ENCODE measurements around the gene NPHP4.

Gene NPHP4

GRCh38 chr1:5968161-5968736 is 24.0 kb downstream of the NPHP4 start:
- no peak for DNase-seq

DNA sequence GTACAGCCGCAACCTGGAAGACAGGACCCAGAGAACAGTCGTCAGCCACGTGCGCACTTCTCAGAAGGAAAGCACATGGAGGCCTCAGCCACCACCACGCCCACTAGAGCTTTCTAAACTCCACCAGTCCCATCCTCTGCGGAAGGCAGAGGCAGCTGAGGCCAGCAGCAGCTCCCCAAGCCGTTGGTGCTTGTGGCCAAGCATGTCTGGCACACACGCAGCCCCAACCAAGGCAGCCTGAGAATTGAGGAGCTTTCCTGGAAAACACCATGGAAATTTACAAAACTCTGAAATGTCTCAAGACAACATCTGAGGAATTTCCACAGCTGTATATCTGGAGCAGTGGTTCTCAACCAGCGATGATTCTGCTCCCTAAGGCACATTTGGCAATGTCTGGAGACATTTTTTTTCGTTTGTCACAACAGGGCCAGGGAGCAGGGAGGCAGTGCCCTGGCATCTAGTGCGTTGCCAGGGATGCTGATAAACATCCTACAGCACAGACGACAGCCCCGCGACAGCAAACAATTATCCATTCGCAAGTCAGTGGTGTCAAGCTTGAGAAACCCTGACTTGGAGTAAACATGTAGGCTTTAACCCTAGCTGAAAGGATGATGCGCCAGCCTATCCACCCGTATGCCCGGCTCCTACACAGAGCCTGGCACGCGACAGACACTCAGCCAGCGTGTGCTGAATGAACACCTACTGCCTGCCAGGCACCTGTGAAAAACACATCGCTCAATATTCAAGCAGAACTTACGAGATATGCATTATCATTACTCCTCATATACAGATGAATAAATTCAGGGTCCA is 24.7 kb downstream of the NPHP4 start:
- DNase-seq: no peak

DNA sequence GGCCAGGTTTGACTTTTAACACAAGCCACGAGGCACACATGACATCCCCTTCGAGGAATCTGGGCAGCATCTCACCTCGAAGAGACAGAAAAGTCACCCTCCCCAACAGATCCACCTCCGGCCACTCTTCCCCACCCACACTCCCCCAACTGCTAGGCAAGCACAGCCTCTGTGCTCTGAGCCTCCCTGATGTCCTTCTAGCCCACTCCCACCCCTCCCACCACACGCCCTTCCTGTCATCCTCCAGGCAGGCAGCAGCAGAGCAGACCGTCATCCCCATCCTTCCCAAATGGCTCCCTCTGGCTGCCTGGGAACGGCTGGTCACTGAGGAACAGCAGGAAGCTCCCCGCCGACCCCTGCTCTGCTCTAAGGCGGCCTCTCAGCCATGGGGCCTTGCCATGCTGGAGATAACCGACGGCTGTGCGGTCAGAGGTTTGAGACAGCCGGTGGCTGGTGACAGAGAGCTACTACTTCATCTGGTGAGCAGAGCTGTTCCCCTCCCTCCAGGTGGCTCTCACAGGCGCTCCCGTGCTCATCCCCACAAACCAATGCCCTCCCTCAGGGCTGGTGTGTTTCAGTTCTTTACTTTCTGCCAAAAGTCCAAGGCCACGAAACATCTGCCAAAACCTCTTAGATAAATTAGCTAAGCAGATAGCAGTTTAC is 25.6 kb downstream of the NPHP4 start:
- no peak for DNase-seq

DNA sequence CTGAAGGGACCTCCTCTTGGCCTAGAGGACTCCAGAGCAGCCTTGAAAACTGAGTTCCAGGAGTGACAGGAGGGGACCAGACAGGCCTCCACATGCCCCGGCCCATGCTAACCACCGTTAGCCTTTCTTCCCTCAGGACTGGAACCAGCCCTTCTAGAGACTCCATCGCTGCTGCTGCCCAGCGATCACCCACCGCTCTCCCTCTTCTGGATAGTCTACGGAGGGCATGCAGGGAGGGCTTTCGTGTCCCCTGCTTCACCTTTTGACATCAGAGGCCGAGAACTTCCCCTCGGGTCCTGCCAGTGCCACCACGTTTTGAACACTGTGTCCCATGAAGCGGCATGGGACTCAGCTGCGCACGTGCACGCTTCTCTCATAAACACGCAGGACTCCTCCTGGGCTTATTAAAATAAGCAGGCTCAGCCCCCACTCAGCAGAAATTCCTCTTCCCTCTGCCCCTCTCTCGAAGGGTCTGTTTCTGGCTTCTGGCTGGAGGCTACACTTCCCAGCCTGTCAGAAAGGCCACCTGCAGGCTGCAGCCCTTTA is 26.6 kb downstream of the NPHP4 start:
- no peak for DNase-seq

GRCh38 chr1:5962265-5963105 is 29.7 kb downstream of the NPHP4 start:
- DNase-seq: no peak

DNA sequence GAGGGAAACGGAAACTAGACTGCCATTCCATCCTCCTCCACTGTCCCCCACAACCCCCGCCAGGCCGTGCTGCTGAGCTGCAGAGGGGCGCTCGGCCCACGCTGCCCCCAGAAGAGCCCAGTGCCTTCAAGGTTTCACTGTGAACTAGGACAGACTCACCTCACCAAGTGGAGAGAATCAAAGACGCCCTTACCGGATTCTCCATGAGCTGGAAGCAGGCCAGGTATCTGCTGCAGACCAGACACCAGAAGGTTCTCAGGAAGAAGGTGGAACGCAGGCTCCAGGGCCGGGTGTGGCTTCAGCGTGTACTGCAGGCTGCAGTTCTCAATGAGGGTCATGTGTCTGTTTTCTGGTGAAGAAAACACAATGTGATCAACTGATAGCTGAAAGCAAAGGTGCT is 30.6 kb downstream of the NPHP4 start:
- peak; percentile 21 for DNase-seq

- DNase-seq: no peak
Measured at GRCh38 chr1:5960336-5960735, 31.9 kb downstream of the NPHP4 start.

DNA sequence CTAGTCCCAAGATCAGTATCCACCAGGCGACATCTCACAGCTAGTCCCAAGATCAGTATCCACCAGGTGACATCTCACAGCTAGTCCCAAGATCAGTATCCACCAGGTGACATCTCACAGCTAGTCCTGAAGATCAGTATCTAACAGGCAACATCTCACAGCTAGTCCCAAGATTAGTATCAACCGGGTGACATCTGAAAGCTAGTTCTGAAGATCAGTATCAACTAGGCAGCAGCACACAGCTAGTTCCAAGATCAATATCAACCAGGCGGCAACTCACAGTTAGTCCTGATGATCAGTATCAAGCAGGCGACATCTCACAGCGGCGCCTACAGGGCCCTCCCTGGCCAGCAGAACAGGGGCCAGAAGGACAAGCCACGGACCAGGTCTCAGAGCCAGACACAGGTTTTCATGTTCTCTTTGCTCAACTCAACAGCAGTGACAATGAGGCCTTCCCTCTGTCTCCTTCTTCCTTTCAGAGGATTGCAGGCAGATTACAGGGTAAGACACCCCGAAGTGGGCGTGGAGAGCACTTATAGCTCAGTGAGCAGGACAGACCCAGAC is 32.5 kb downstream of the NPHP4 start:
- no peak for DNase-seq

- DNase-seq: no peak
Measured at GRCh38 chr1:5959087-5959486, 33.1 kb downstream of the NPHP4 start.

DNA sequence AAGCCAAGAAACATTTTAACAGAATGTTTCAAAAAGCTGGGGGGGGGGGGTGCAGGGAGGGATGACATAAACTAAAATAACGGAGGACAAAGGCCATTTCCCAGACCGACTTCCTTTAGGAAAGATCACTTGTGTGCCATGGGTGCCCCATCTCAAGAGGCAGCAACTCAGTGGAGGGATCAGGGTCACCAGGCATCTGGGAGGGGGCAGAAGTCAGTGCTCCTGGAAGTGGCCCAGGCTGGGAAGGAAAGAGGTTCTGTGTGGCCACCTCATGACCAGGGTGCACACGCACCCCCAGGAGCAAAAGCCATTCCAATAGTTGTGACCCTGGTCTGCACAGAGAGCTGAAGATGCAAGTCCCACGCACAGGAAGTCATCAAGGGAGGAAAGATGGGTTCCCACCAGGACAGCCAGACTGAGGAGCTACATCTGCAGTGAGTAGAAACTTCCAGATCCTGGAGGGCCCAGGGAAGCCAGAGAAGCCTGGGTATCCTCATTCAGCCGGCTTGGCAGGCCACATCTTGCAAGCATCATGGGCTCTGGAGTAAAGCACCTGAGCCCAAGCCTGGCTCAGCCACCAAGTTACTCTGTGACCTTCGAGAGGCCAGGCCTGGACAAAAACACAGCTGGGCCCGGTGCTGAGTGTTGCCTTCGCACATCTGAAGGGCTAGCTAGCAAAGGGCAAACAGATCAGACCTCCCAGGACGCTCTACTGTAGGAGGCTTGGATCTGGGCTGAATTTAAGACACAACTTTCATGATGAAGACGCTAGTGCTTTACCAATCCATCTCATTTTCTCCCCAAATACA is 36.0 kb downstream of the NPHP4 start:
- no peak for DNase-seq

DNA sequence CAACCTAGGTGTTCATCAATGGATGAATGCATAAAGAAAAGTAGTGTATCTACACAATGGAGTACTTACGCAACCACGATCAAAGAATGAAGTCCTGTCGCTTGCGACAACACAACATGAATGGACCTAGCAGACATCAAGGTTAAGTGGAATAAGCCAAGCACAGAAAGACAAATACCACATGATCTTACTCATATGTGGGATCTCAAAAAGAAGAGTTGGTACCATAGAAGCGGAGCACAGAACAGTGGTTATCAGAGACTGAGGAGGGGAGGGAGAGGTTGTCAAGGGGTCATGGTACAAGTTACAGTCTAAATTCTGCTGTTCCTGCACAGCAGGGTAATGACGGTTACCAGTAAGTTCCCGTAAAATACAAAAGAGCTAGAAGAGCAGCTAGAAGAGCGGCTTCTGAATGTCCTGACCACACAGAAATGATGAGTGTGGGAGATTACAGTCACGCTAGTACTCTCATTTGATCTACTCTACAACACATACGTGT is 36.7 kb downstream of the NPHP4 start:
- no peak for DNase-seq

DNA sequence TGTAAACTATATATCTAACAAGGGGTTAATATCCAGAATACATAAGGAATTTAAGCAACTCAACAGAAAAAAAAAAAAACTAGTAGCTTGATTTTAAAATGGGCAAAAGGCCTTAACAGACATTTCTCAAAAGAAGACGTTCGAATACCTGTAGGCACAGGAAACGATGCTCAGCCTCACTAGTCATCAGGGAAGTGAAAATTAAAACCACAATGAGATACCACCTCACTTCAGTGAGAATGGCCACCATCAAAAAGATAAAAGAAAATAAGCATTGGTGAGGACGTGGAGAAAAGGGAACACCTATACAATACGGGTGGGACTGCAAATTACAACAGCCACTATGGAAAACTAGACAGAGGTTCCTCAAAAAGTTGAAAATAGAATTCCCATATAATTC is 37.3 kb downstream of the NPHP4 start:
- no peak for DNase-seq

GRCh38 chr1:5953386-5953785 is 38.8 kb downstream of the NPHP4 start:
- no peak for DNase-seq

GRCh38 chr1:5951846-5952410 is 40.3 kb downstream of the NPHP4 start:
- DNase-seq: no peak

DNA sequence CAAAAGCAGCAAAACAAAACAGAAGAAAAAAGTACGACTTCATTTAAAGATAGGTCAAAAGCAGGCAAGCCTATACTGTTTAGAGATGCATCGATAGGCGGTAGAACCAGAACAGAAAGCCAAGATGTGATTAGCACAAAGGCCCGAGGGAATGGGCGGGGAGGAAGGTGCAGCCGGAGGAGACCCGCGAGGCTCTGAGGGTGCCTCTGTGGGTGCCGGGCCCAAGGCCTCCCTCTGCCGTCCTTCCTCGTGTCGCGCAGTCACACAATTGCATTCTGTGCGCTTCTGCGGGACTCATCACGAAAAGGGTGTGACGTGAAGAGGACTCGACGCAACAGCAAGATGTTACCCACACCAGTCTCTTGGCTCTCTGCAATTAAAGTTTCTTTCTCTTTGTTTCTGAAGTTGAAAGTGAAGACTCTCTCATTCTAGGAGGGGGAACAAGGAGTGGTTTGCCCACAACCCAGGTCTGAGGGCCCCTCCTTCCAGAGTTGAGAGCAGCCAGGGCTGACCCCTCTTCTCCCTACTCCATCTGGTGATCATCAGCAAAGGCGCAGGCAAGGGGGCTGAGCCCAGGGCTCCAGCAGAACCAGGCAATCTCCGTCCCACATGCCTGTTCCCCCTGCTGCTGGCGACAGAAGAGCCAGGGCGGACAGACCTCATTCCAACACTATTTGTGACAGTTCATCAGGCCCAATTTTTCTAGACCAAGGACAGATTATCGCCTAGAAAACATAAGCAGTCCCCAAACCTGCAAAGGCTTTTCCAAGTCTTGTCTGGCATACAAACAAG is 41.0 kb downstream of the NPHP4 start:
- DNase-seq: no peak

DNA sequence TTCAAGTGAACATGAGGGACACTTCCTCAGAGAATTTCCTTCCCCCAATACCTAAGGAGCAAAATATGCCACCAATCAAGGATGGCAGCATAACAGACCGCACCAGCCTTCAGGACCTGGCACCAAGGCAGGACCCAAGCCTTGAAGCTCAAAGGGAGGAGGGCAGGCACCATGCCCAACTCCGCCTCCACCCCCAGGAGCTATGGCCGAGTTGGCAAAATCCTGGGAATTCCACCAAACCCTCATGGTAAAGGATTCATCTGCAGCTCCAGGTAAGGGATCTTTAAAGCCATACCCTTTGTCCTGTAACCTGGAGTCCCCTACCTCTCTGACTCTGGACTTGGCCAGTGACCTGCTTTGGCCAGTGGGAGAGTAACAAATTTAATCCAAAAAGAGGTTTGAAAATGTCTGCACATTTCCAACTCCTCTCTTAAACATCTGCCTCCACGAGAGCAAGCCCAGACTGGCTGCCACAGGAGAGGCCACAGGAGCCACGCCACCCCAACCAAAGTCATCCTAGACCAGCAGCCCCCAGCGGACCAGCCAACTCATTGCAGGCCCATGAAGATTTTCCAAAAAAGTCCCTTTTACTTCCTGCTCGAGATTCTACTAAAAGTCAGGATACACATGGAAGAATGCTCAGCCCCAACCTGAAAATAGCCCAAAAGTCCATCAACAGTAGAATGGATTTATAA is 41.9 kb downstream of the NPHP4 start:
- no peak for DNase-seq

GRCh38 chr1:5949761-5950100 is 42.5 kb downstream of the NPHP4 start:
- DNase-seq: no peak

GRCh38 chr1:5949085-5949760 is 43.0 kb downstream of the NPHP4 start:
- peak; percentile 63 for DNase-seq

DNA sequence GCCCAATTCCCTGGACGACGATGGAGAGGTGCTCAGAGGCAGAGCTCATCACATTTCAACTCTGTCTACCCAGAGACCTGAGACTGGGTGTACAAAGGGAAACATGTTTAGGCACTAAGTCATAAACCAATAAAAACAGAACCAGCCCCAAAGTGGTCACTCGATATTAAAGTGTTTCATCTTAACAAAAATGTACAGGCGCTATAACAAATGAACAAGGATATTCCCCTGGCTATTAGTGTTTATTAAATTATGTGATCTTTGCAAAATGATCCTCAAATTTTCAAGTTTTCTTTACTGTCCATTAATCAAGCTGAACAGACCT is 43.6 kb downstream of the NPHP4 start:
- no peak for DNase-seq

Measured in NCI-H2171 treated with DMSO at 0.1 percent for 48 hours (cell line).